Glutamatergic neuron (in vitro differentiated cells): ENCODE results near the gene TAP1. TPM values are rescaled to one million over a fixed set of nuclear protein-coding genes. Genes with fewer than 3 reads are reported as not detected.
A peak's percentile ranks its signal among the peaks of the same experiment; 100 is the strongest.

Experiments used
- DNase-seq: peaks from one replicate; pipeline ENCODE4 v3.0.0; 2022
- H3K27ac Mint-ChIP-seq: one replicate; pipeline ENCODE4 v1.8.0; 2020; ENCODE audit warnings: mild to moderate bottlenecking, mixed read lengths, inconsistent platforms; ENCODE audit not compliant: unreplicated experiment
- H3K27me3 Mint-ChIP-seq: one replicate; pipeline ENCODE4 v1.8.0; 2020; ENCODE audit warnings: mild to moderate bottlenecking, moderate library complexity, mixed read lengths, inconsistent platforms; ENCODE audit not compliant: unreplicated experiment
- H3K36me3 Mint-ChIP-seq: one replicate; pipeline ENCODE4 v1.8.0; 2020; ENCODE audit warnings: mild to moderate bottlenecking, mixed read lengths, inconsistent platforms; ENCODE audit not compliant: unreplicated experiment
- H3K4me1 Mint-ChIP-seq: one replicate; pipeline ENCODE4 v1.8.0; 2020; ENCODE audit warnings: mild to moderate bottlenecking, low read depth, mixed read lengths, inconsistent platforms; ENCODE audit not compliant: unreplicated experiment
- H3K4me3 Mint-ChIP-seq: one replicate; pipeline ENCODE4 v1.8.0; 2020; ENCODE audit warnings: mild to moderate bottlenecking, mixed read lengths, inconsistent platforms; ENCODE audit not compliant: unreplicated experiment
- H3K9me3 Mint-ChIP-seq: one replicate; pipeline ENCODE4 v1.8.0; 2020; ENCODE audit warnings: mild to moderate bottlenecking, moderate library complexity, mixed read lengths, inconsistent platforms; ENCODE audit not compliant: unreplicated experiment
- total RNA-seq: library from RNA; stranded (reverse); fragmentation: NEBNext Ultra II Directional; extraction: Animal tissue kit (Norgen Biotek cat#: 25700); gene quantifications from one replicate; pipeline ENCODE4 v1.2.1, GENCODE V29; 2021; ENCODE audit not compliant: unreplicated experiment
- TF ChIP-seq, protein P1 (sequence below): fragments of 200-600 bp; sonication (generic); IDR thresholded peaks from one replicate; pipeline ENCODE4 v1.5.0; 2021; ENCODE audit not compliant: partially characterized antibody, unreplicated experiment

The TAP1 gene
- total RNA-seq, 1 donor from 2014 or later: 0.25 TPM

DNA sequence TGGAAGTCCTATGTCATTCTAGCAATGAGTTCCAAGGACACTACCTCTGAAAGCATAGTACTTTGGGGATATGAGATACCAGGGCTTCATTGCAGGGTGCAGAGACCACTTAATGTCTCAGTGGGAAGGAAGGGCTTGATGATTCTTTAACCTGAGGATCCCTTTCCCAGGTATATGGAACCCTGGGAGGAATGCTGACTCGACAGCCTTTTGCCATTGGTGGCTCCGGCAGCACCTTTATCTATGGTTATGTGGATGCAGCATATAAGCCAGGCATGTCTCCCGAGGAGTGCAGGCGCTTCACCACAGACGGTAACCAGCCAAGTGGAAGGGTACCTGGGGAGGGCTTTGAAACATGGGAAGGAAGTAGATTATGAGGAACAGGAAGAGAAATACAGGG is 4.7 kb upstream of the TAP1 start:
- H3K27ac Mint-ChIP-seq: no peak overlapping the region
- no peaks in the 10 kb centered on the region for H3K4me1 Mint-ChIP-seq
- peaks cover 2% of the 10 kb centered on the region for H3K9me3 Mint-ChIP-seq
- H3K4me3 Mint-ChIP-seq: no peak overlapping the region
- H3K36me3 Mint-ChIP-seq: no peaks in the 10 kb centered on the region
- TF ChIP-seq, protein P1, sequence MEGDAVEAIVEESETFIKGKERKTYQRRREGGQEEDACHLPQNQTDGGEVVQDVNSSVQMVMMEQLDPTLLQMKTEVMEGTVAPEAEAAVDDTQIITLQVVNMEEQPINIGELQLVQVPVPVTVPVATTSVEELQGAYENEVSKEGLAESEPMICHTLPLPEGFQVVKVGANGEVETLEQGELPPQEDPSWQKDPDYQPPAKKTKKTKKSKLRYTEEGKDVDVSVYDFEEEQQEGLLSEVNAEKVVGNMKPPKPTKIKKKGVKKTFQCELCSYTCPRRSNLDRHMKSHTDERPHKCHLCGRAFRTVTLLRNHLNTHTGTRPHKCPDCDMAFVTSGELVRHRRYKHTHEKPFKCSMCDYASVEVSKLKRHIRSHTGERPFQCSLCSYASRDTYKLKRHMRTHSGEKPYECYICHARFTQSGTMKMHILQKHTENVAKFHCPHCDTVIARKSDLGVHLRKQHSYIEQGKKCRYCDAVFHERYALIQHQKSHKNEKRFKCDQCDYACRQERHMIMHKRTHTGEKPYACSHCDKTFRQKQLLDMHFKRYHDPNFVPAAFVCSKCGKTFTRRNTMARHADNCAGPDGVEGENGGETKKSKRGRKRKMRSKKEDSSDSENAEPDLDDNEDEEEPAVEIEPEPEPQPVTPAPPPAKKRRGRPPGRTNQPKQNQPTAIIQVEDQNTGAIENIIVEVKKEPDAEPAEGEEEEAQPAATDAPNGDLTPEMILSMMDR: no peak
- no peak for DNase-seq
- H3K27me3 Mint-ChIP-seq: peaks cover 13% of the 10 kb centered on the region

DNA sequence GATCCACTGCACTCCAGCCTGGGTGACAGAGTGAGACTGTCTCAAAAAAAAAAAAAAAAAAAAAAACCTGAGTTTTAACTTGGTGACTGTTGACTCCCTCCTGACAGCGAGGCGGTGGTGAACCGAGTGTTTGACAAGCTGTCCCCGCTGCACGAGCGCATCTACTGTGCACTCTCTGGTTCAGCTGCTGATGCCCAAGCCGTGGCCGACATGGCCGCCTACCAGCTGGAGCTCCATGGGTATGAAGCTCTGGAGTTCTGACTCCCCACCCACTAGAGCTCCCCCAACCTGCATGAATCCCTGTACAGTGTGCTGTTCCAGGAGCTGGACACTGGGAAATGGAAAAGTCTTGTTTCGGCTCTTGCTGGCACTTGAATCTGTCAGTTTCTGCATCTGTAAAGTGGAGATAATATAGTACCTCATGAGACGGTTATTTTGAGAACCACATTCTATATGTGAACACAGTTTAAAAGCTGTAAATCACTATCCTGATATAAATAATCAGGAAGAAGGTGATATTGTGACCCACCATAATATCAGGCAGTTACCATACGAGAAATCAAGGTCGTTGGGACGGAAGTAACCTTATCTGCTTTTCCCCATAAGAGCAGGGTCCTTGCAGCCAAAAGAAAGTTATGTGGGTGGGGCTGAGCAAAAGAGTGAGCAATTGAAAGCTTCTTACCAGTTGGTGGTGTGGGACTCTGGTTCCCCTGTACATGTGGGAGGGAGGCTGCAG is 3.8 kb upstream of the TAP1 start:
- Mint-ChIP-seq H3K27me3 (peaks cover 19% of the 10 kb centered on the region), H3K4me1 (no peaks in the 10 kb centered on the region), H3K36me3 (no peaks in the 10 kb centered on the region), H3K4me3 (no peak overlapping the region), H3K27ac (no peak overlapping the region), H3K9me3 (peaks cover 3% of the 10 kb centered on the region)
- DNase-seq: no peak
- TF ChIP-seq, protein P1: no peak

DNA sequence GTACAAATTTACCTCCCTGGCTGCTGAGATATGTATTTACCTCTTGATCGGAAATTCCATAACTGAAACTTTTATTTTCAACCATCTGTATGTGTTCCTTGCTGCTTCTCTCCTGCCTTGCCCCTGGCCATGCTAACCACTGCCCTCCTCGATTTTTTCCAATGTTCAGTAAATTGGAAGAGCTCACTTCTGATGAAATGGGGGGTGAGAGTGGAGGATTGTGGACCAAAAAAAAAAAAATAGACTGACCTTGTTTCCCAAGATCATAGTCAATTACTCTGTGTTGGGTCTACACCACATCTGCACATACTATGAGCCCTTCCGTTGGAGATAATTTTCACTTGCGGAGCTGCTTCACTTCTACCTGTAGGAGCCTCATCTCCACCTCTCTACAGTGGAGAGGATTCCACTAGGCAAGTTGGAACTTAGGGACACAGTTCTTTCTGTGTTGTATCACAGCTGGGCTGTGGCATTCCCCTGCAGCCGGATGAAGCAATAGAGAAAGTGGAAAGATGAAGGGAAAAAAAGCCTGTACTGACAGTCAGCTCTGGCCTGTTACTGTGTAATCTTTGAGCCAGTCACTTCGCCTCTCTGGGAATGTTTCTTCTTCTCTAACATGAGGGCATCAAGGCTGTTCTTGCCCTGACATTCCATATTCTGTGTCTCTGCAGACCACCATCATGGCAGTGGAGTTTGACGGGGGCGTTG is 2.1 kb upstream of the TAP1 start:
- Mint-ChIP-seq H3K27ac (no peak overlapping the region), H3K27me3 (peaks cover 27% of the 10 kb centered on the region), H3K9me3 (peaks cover 7% of the 10 kb centered on the region), H3K4me1 (no peaks in the 10 kb centered on the region), H3K36me3 (peaks cover 2% of the 10 kb centered on the region), H3K4me3 (no peak overlapping the region)
- no peak for DNase-seq
- TF ChIP-seq, protein P1: no peak

DNA sequence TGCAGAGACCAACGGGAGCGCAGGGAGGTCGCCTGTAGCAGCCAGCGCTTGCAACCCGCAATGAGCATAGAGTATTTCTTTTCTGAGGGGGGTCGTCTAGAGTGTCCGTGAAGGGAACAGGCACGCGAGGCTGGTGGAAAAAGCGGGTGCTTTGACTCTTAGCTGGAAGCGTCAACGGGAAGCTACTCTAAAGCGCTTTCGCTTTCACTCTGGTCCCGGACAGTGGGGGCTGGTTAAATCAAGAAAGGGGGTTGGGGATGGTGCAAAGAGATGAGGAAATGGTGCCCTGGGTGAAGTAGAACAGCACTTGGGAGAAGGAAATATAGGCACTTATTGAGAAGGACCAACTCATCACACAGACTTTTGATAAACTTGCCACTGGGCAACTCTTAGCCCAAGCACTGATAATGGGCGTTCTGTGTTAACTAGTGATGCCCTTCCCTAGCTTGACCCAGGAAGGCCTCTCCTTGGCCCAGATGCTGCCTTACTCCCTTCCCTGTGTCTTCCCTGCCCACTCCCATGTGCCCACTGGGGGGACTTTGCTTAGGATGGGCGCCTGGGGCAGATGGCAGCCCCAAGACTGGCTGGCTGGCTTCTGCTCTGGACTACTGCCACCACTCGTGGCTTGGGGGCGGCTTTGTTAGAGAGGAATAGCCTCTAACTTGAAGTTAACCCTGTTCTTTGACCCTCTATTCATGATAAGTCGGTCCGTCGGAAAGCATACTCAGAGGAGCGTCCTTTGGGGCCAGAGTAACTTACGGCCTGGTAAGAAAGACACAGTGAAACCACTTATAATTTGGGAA is 1.1 kb upstream of the TAP1 start:
- TF ChIP-seq, protein P1: no peak
- Mint-ChIP-seq H3K27ac (no peak overlapping the region), H3K9me3 (peaks cover 12% of the 10 kb centered on the region), H3K4me3 (peak overlapping the region; percentile 93), H3K36me3 (peaks cover 6% of the 10 kb centered on the region), H3K4me1 (no peaks in the 10 kb centered on the region), H3K27me3 (peaks cover 32% of the 10 kb centered on the region)
- DNase-seq: no peak
